ENCODE data around the gene PRKCE. TPM values are rescaled to one million over a fixed set of nuclear protein-coding genes. Genes with fewer than 3 reads are reported as not detected.

Gene PRKCE
- total and polyA plus RNA-seq, 2 of the 8 experiments (the other 6 are each of a cell fraction or from before 2014, with no cell fraction given), result 0.54 to 2.1 TPM

GRCh38 chr2:46213906-46214305 is 562.4 kb downstream of the PRKCE start:
- Histone ChIP-seq H3K56ac (replicated peaks; ENCODE audit: insufficient read length, low read depth, low read length) (no peak overlapping the region), H3K27me3 (replicated peaks in 1 of 4; ENCODE audit: control insufficient read depth in 3 of 4, extremely low read depth in 1 of 4, insufficient read depth in 3 of 4, low read length in 3 of 4) (no peaks in the 10 kb centered on the region), H2BK15ac (ENCODE audit: low read length) (no peak overlapping the region), H3K14ac (ENCODE audit: insufficient read length) (no peak overlapping the region), H3K79me2 (ENCODE audit: control insufficient read depth in 1 of 2, insufficient read depth in 2 of 2, low read length in 2 of 2) (no peaks in the 10 kb centered on the region), H4K20me1 (replicated peaks in 1 of 2; ENCODE audit: control insufficient read depth in 1 of 2, insufficient read depth in 2 of 2, low read length in 2 of 2) (no peaks in the 10 kb centered on the region), H3K18ac (ENCODE audit: extremely low read depth, low read length) (no peak overlapping the region), H2AFZ (ENCODE audit: low read length) (no peak overlapping the region), H3K27ac (ENCODE audit: low read depth, low read length) (no peak overlapping the region), H3K4me2 (ENCODE audit: insufficient read depth in 1 of 2, low read depth in 2 of 2, low read length in 2 of 2) (no peak overlapping the region), H2BK120ac (replicated peaks; ENCODE audit: low read depth, low read length) (no peak overlapping the region), H4K8ac (ENCODE audit: extremely low read depth, insufficient read depth, low read length) (no peak overlapping the region), H3K4me3 (ENCODE audit: extremely low read depth in 1 of 4, insufficient read depth in 2 of 4, low read depth in 3 of 4, low read length in 4 of 4) (no peak overlapping the region), H2BK12ac (ENCODE audit: low read depth, low read length) (no peak overlapping the region), H3K4ac (replicated peaks; ENCODE audit: insufficient read length, low read depth, low read length) (no peak overlapping the region), H3K36me3 (ENCODE audit: control insufficient read depth in 2 of 4, insufficient read depth in 4 of 4, low read length in 3 of 4) (no peaks in the 10 kb centered on the region), H3K9ac (replicated peaks in 1 of 4; ENCODE audit: extremely low read depth in 1 of 4, low read depth in 3 of 4, low read length in 3 of 4) (no peak overlapping the region), H3K23me2 (ENCODE audit: low read depth, low read length) (no peaks in the 10 kb centered on the region; the same call in 1 of the 2 replicates), H2AK5ac (ENCODE audit: low read depth, low read length) (no peak overlapping the region), H4K91ac (replicated peaks; ENCODE audit: insufficient read length, low read length) (no peak overlapping the region), H3K23ac (ENCODE audit: insufficient read length) (no peak overlapping the region), H4K5ac (ENCODE audit: insufficient read length, low read depth, low read length) (no peak overlapping the region), H3K79me1 (ENCODE audit: low read depth, low read length) (no peaks in the 10 kb centered on the region), H2BK5ac (ENCODE audit: low read depth, low read length) (no peak overlapping the region), H3K9me3 (ENCODE audit: insufficient read depth in 2 of 2, low read depth in 1 of 2, low read length in 1 of 2) (peaks cover 6 to 13% of the 10 kb centered on the region in 2 experiments; a peak in 3 of 4 replicates), H2BK20ac (ENCODE audit: low read length) (no peak overlapping the region), H3K4me1 (replicated peaks in 1 of 4; ENCODE audit: control insufficient read depth in 3 of 4, insufficient read depth in 4 of 4, low read length in 3 of 4) (no peaks in the 10 kb centered on the region)
- FAIRE-seq (no peak), DNase-seq (ENCODE audit: low read depth in 1 of 2, low spot score in 2 of 2) (no peak)
- WGBS, 2 experiments (ENCODE audit: extremely low coverage in 1 of 2, insufficient coverage in 1 of 2, insufficient read length in 1 of 2, insufficient replicate concordance in 2 of 2, low coverage in 1 of 2, low lambda C conversion rate in 2 of 2, missing lambda C conversion rate in 1 of 2), result 85% methylated on average over 2 of the region's 2 CpGs; no CpG with 5 or more reads in 1 of the 2 experiments
- CTCF ChIA-PET (ENCODE audit: partially characterized antibody), result no interaction called here
- POLR2A ChIA-PET (ENCODE audit: partially characterized antibody), result no interaction called here
- TF ChIP-seq POU5F1 (IDR thresholded peaks at IDR 0.05; ENCODE audit: low read depth, low read length) (no peak), NRF1 (IDR thresholded peaks at IDR 0.05; ENCODE audit: low read depth, low read length) (no peak), ATF2 (IDR thresholded peaks at IDR 0.05; ENCODE audit: low read length) (no peak), KDM5A (IDR thresholded peaks at IDR 0.05; ENCODE audit: low read length) (no peak), TEAD4 (IDR thresholded peaks at IDR 0.05; ENCODE audit: low read depth, low read length) (no peak), SUZ12 (IDR thresholded peaks at IDR 0.05; ENCODE audit: low read length) (no peak), CBX8 (IDR thresholded peaks at IDR 0.05; ENCODE audit: borderline replicate concordance, low read depth, low read length) (no peak), CTBP2 (IDR thresholded peaks at IDR 0.05; ENCODE audit: borderline replicate concordance, insufficient read depth, insufficient read length, low read length) (no peak), TAF7 (optimal IDR thresholded peaks at IDR 0.05; ENCODE audit: borderline replicate concordance, low read depth, low read length) (no peak), FOSL1 (IDR thresholded peaks at IDR 0.05; ENCODE audit: insufficient read depth, low read depth, low read length) (no peak), CEBPB (IDR thresholded peaks at IDR 0.05; ENCODE audit: low read depth, low read length) (no peak)
